Suprapubic skin (tissue), 4 donors: ENCODE measurements around the gene KRT17.

ENCODE experiments used
- CTCF ChIP-seq, 2 donors: fragments of 200-600 bp in 1 of 2; fragments of 450-650 bp in 1 of 2; sonication (generic) in 1 of 2; IDR thresholded peaks; one replicate each; pipeline ENCODE4 v1.5.1; 2016 to 2019; ENCODE audit warnings: antibody characterized with exemption in 2 of 2, mild to moderate bottlenecking in 1 of 2, moderate library complexity in 1 of 2
- EP300 ChIP-seq: sonication (generic); formaldehyde crosslinking; IDR thresholded peaks from one replicate; pipeline ENCODE4 v1.6.1; 2017; ENCODE audit warnings: antibody characterized with exemption
- POLR2A ChIP-seq, 2 donors: fragments of 450-650 bp; IDR thresholded peaks; one replicate each; pipeline ENCODE4 v1.6.1; 2017; ENCODE audit warnings: antibody characterized with exemption in 2 of 2, mild to moderate bottlenecking in 2 of 2, moderate library complexity in 2 of 2
- POLR2AphosphoS5 ChIP-seq, 3 donors: sonication (generic); formaldehyde crosslinking; IDR thresholded peaks; one replicate each; pipeline ENCODE4 v1.6.1; 2017; ENCODE audit warnings: antibody characterized with exemption in 3 of 3

- TF ChIP-seq POLR2A (IDR thresholded peaks at IDR 0.05) (no peak), CTCF (IDR thresholded peaks at IDR 0.05) (no peak), EP300 (no peak), POLR2AphosphoS5 (IDR thresholded peaks at IDR 0.05) (no peak)
Observed at GRCh38 chr17:41571561-41572434, 52.6 kb downstream of the KRT17 start, which contains the start of gene KRT9.
